T-cell (primary cell): ENCODE data around the gene SAMD13. TPM values are rescaled to one million over a fixed set of nuclear protein-coding genes. Genes with fewer than 3 reads are reported as not detected.
"Not testable (repeated sequence)": the region's sequence is repeated elsewhere in the genome, so short reads cannot be mapped to it uniquely, and the experiment has no call there.

Experiments
- ATAC-seq, 4 experiments: fragments of 200-7000 bp in 3 of 4; fragments of 150-1000 bp in 1 of 4; cut with Tn5 transposase; replicated peaks in 1 of 4; 1 replicate in 3 of 4; 2 replicates in 1 of 4; pipeline ENCODE4 v1.10.0; 2021; ENCODE audit warnings: moderate library complexity in 3 of 4, mild to moderate bottlenecking in 2 of 4, moderate number of reproducible peaks in 1 of 4
- CTCF ChIA-PET, 2 donors: fragments of 300-600 bp; sonication (Branson Sonifier 250); formaldehyde crosslinking; loops; one replicate each; lab custom pipeline; 2022; ENCODE audit warnings: antibody characterized with exemption in 2 of 2; lab: Charles Lee
- POLR2A ChIA-PET, 2 donors: fragments of 300-600 bp; sonication (Branson Sonifier 250); formaldehyde crosslinking; loops; one replicate each; lab custom pipeline; 2022; ENCODE audit warnings: antibody characterized with exemption in 2 of 2; lab: Charles Lee
- DNase-seq, 35 experiments: peaks; one replicate each; pipeline versions ENCODE4 v3.0.0 to v3.0.0-alpha.2; 2013 to 2023
- H3K27ac ChIP-seq: one replicate; pipeline ENCODE4 v1.5.1; 2013; ENCODE audit warnings: low read length
- H3K27me3 ChIP-seq, 2 experiments: replicated peaks in 1 of 2; 1 replicate in 1 of 2; 2 replicates in 1 of 2; pipeline versions ENCODE4 v1.6.1 to v1.7.0; 2013; ENCODE audit warnings: low read length in 1 of 2, mixed read lengths in 1 of 2; ENCODE audit not compliant: control insufficient read depth in 2 of 2, insufficient read depth in 2 of 2; ENCODE audit errors: extremely low read depth in 1 of 2
- H3K36me3 ChIP-seq, 2 donors: 1 replicate in 1 of 2; 2 replicates in 1 of 2; pipeline versions ENCODE4 v1.6.1 to v1.7.0; 2013; ENCODE audit warnings: low read length in 1 of 2; ENCODE audit not compliant: control insufficient read depth in 2 of 2, insufficient read depth in 1 of 2; ENCODE audit errors: extremely low read depth in 1 of 2
- H3K4me1 ChIP-seq, 2 experiments: 1 replicate in 1 of 2; 2 replicates in 1 of 2; pipeline versions ENCODE4 v1.6.1 to v1.7.0; 2013; ENCODE audit warnings: low read length in 2 of 2, mixed read lengths in 1 of 2; ENCODE audit not compliant: insufficient read depth in 2 of 2, control insufficient read depth in 1 of 2; ENCODE audit errors: extremely low read depth in 1 of 2
- H3K4me3 ChIP-seq, 2 donors: 1 replicate in 1 of 2; 2 replicates in 1 of 2; pipeline versions ENCODE4 v1.5.1 to v1.7.0; 2013; ENCODE audit warnings: mild to moderate bottlenecking in 2 of 2, low read length in 1 of 2, moderate library complexity in 1 of 2; ENCODE audit not compliant: control insufficient read depth in 1 of 2; ENCODE audit errors: extremely low read depth in 1 of 2
- H3K9me3 ChIP-seq: 2 replicates; pipeline ENCODE4 v1.7.0; 2013
- H3K27ac Mint-ChIP-seq, 2 donors: one replicate each; pipeline ENCODE4 v1.8.0; 2020 to 2021; ENCODE audit warnings: mild to moderate bottlenecking in 2 of 2, mixed read lengths in 2 of 2
- H3K27me3 Mint-ChIP-seq, 2 donors: one replicate each; pipeline ENCODE4 v1.8.0; 2021 to 2022; ENCODE audit warnings: mixed read lengths in 2 of 2
- H3K36me3 Mint-ChIP-seq: one replicate; pipeline ENCODE4 v1.8.0; 2021; ENCODE audit warnings: mixed read lengths
- H3K4me1 Mint-ChIP-seq, 3 donors: one replicate each; pipeline ENCODE4 v1.8.0; 2020 to 2022; ENCODE audit warnings: mixed read lengths in 3 of 3, mild to moderate bottlenecking in 1 of 3
- H3K4me3 Mint-ChIP-seq, 3 donors: one replicate each; pipeline ENCODE4 v1.8.0; 2020 to 2022; ENCODE audit warnings: mild to moderate bottlenecking in 3 of 3, mixed read lengths in 3 of 3, moderate library complexity in 3 of 3
- H3K9me3 Mint-ChIP-seq, 3 donors: one replicate each; pipeline ENCODE4 v1.8.0; 2020 to 2022; ENCODE audit warnings: mixed read lengths in 3 of 3
- WGBS: methylation state at CpG from one replicate; pipeline ENCODE4 v1.1.5; 2013; ENCODE audit warnings: missing lambda C conversion rate; ENCODE audit not compliant: insufficient coverage; 5-methylcytosine and 5-hydroxymethylcytosine counted together
- total RNA-seq, 35 experiments: library from RNA in 6 of 35; stranded (reverse) in 6 of 35; fragments of 120-200 nt in 1 of 35; gene quantifications; one replicate each; pipeline versions ENCODE4 v1.2.1 to v1.2.4 and lab custom pipeline; 2013 to 2026

SAMD13 gene
- total RNA-seq, 5 donors from 2014 or later (not counting 1 experiment from before 2014, with no cell fraction given) = 0.30 TPM; not detected in 4

GRCh38 chr1:84278905-84279304 is 22.6 kb upstream of the SAMD13 start:
- CTCF ChIA-PET = no interaction called here

GRCh38 chr1:84280912-84281311 is 20.6 kb upstream of the SAMD13 start:
- Mint-ChIP-seq H3K9me3 (peaks cover 0 to under 1% (median 0%) of the 10 kb centered on the region in 3 donors), H3K27ac (no peak overlapping the region), H3K36me3 (peaks cover 3% of the 10 kb centered on the region), H3K4me3 (no peak overlapping the region), H3K4me1 (no peaks in the 10 kb centered on the region), H3K27me3 (peaks cover 5 to 18% of the 10 kb centered on the region in 2 donors)
- Histone ChIP-seq H3K4me1 (no peaks in the 10 kb centered on the region), H3K27ac (no peak overlapping the region), H3K9me3 (no peaks in the 10 kb centered on the region), H3K27me3 (peaks cover 0 to 5% of the 10 kb centered on the region in 2 experiments), H3K36me3 (no peaks in the 10 kb centered on the region), H3K4me3 (no peak overlapping the region)
- DNase-seq (no peak), ATAC-seq (no peak)
- POLR2A ChIA-PET = interaction anchor here in 1 of 2 donors (0.6 kb wide), 1 partner anchor 191 kb away, joined by 3 read pairs; no protein-coding TSS in a partner anchor
- CTCF ChIA-PET = no interaction called here

More at GRCh38 chr1:84278905-84279304, 22.6 kb upstream of the SAMD13 start:
- Histone ChIP-seq H3K36me3 (no peaks in the 10 kb centered on the region), H3K9me3 (no peaks in the 10 kb centered on the region), H3K27me3 (peaks cover 0 to 3% of the 10 kb centered on the region in 2 experiments), H3K27ac (no peak overlapping the region), H3K4me3 (no peak overlapping the region), H3K4me1 (no peaks in the 10 kb centered on the region)
- H3K9me3 Mint-ChIP-seq = no peaks in the 10 kb centered on the region
- ATAC-seq (no peak), DNase-seq (no peak)
- 95% methylated on average over 5 of the region's 7 CpGs for WGBS
- H3K4me1 Mint-ChIP-seq = no peaks in the 10 kb centered on the region
- POLR2A ChIA-PET = no interaction called here
- no peak overlapping the region for H3K27ac Mint-ChIP-seq
- H3K27me3 Mint-ChIP-seq = peaks cover 4 to 5% of the 10 kb centered on the region in 2 donors
- H3K4me3 Mint-ChIP-seq = no peak overlapping the region
- no peaks in the 10 kb centered on the region for H3K36me3 Mint-ChIP-seq

- no peak overlapping the region for H3K27ac ChIP-seq
- CTCF ChIA-PET = no interaction called here
- no peak overlapping the region for H3K4me3 ChIP-seq
- Mint-ChIP-seq H3K27me3 (peaks cover 0 to 25% of the 10 kb centered on the region in 2 donors), H3K27ac (no peak overlapping the region), H3K4me3 (no peak overlapping the region), H3K4me1 (no peaks in the 10 kb centered on the region), H3K36me3 (peaks cover 10% of the 10 kb centered on the region), H3K9me3 (peaks cover 0 to 17% (median 7%) of the 10 kb centered on the region in 3 donors)
- H3K4me1 ChIP-seq = no peaks in the 10 kb centered on the region
- peaks cover 2% of the 10 kb centered on the region for H3K9me3 ChIP-seq
- no peaks in the 10 kb centered on the region for H3K36me3 ChIP-seq
- POLR2A ChIA-PET = interaction anchor here (0.5 to 1.0 kb wide), 2 partner anchors 20 to 129 kb away, joined by 3 to 9 read pairs; no protein-coding TSS in a partner anchor
- ATAC-seq = no peak
- no CpG with 5 or more reads among the region's 1 CpG for WGBS
- DNase-seq = no peak
- H3K27me3 ChIP-seq = peaks cover 0 to 5% of the 10 kb centered on the region in 2 experiments
These were observed 18.7 kb upstream of the SAMD13 start for GRCh38 chr1:84282780-84283333.

- Histone ChIP-seq H3K4me3 (no peak overlapping the region), H3K27me3 (peaks cover 0 to 5% of the 10 kb centered on the region in 2 experiments), H3K4me1 (no peaks in the 10 kb centered on the region), H3K9me3 (peaks cover 2% of the 10 kb centered on the region), H3K27ac (no peak overlapping the region), H3K36me3 (no peaks in the 10 kb centered on the region)
- WGBS = 57% methylated on average over 1 of the region's 1 CpG
- ChIA-PET POLR2A (no interaction called here), CTCF (no interaction called here)
- Mint-ChIP-seq H3K4me3 (no peak overlapping the region), H3K36me3 (peaks cover 10% of the 10 kb centered on the region), H3K9me3 (peaks cover 0 to 19% (median 9%) of the 10 kb centered on the region in 3 donors), H3K4me1 (no peaks in the 10 kb centered on the region), H3K27me3 (peaks cover 0 to 25% of the 10 kb centered on the region in 2 donors), H3K27ac (no peak overlapping the region)
- ATAC-seq = no peak
- no peak for DNase-seq
These were observed 18.1 kb upstream of the SAMD13 start for GRCh38 chr1:84283381-84283780.

- peaks cover 7 to 27% (median 16%) of the 10 kb centered on the region in 3 donors for H3K9me3 Mint-ChIP-seq
- peaks cover 0 to 27% of the 10 kb centered on the region in 2 donors for H3K27me3 Mint-ChIP-seq
- ChIA-PET POLR2A (no interaction called here), CTCF (no interaction called here)
- Histone ChIP-seq H3K4me3 (no peak overlapping the region), H3K9me3 (peaks cover 2% of the 10 kb centered on the region), H3K4me1 (no peaks in the 10 kb centered on the region), H3K36me3 (no peaks in the 10 kb centered on the region), H3K27ac (no peak overlapping the region), H3K27me3 (peaks cover 0 to 5% of the 10 kb centered on the region in 2 experiments)
- ATAC-seq (no peak), DNase-seq (no peak)
- H3K4me3 Mint-ChIP-seq = no peak overlapping the region
- peaks cover 10% of the 10 kb centered on the region for H3K36me3 Mint-ChIP-seq
- H3K27ac Mint-ChIP-seq = no peak overlapping the region
- WGBS = no CpG with 5 or more reads among the region's 1 CpG
- no peaks in the 10 kb centered on the region for H3K4me1 Mint-ChIP-seq
These were observed 15.4 kb upstream of the SAMD13 start for GRCh38 chr1:84286071-84286470.

GRCh38 chr1:84287389-84287788 is 14.1 kb upstream of the SAMD13 start:
- H3K9me3 ChIP-seq, H3K4me1 ChIP-seq, H3K27ac Mint-ChIP-seq, H3K27ac ChIP-seq, H3K4me1 Mint-ChIP-seq, ATAC-seq, H3K27me3 ChIP-seq, DNase-seq, H3K36me3 ChIP-seq, CTCF ChIA-PET, H3K4me3 Mint-ChIP-seq, POLR2A ChIA-PET, H3K36me3 Mint-ChIP-seq, H3K4me3 ChIP-seq: not testable (repeated sequence)
- WGBS = 100% methylated on average over 1 of the region's 3 CpGs
- Mint-ChIP-seq H3K9me3 (peaks cover 7 to 27% (median 16%) of the 10 kb centered on the region in 3 donors), H3K27me3 (peaks cover 10 to 40% of the 10 kb centered on the region in 2 donors)
